ENCODE measurements around the gene GPR3. TPM values are rescaled to one million over a fixed set of nuclear protein-coding genes. Genes with fewer than 3 reads are reported as not detected.

Gene GPR3
- total RNA-seq, 4 donors from 2014 or later, result 0.55 to 1.9 TPM; not detected in 2

GRCh38 chr1:27423709-27424108, 31.3 kb downstream of the GPR3 start:
- TF ChIP-seq CTCF (IDR thresholded peaks at IDR 0.05) (no peak), POLR2A (IDR thresholded peaks at IDR 0.05) (no peak)
- no peaks in the 10 kb centered on the region for H3K36me3 ChIP-seq
- H3K4me3 ChIP-seq, result no peak overlapping the region
- no peak for DNase-seq
- H3K27me3 ChIP-seq, result no peaks in the 10 kb centered on the region
- no peak overlapping the region for H3K27ac ChIP-seq
- intact Hi-C loops (cut with DNase I; ENCODE audit: low total_unique reads), result no loop called here
- H3K4me1 ChIP-seq, result peaks cover 14% of the 10 kb centered on the region in 2 donors
- no peaks in the 10 kb centered on the region for H3K9me3 ChIP-seq

- Histone ChIP-seq H3K4me1 (peaks cover 6 to 18% of the 10 kb centered on the region in 2 donors), H3K27ac (peak overlapping the region; percentile 68 to 80), H3K4me3 (no peak overlapping the region), H3K9me3 (no peaks in the 10 kb centered on the region), H3K36me3 (no peaks in the 10 kb centered on the region), H3K27me3 (no peaks in the 10 kb centered on the region)
- no peak for TF ChIP-seq CTCF (IDR thresholded peaks at IDR 0.05)
- no peak for TF ChIP-seq POLR2A (IDR thresholded peaks at IDR 0.05)
- DNase-seq, result no peak
- intact Hi-C loops (cut with DNase I; ENCODE audit: low total_unique reads), result no loop called here
Measured at GRCh38 chr1:27427329-27427728, 34.9 kb downstream of the GPR3 start.

GRCh38 chr1:27427816-27428315, 35.4 kb downstream of the GPR3 start:
- no peak for DNase-seq
- Histone ChIP-seq H3K4me3 (peak overlapping the region in 1 of 2 donors; percentile 12), H3K27me3 (no peaks in the 10 kb centered on the region), H3K36me3 (no peaks in the 10 kb centered on the region), H3K4me1 (peaks cover 6 to 18% of the 10 kb centered on the region in 2 donors), H3K9me3 (no peaks in the 10 kb centered on the region), H3K27ac (peak overlapping the region; percentile 68 to 80)
- intact Hi-C loops (cut with DNase I; ENCODE audit: low total_unique reads), result no loop called here
- TF ChIP-seq POLR2A (IDR thresholded peaks at IDR 0.05) (no peak), CTCF (IDR thresholded peaks at IDR 0.05) (no peak)

- Histone ChIP-seq H3K4me1 (peaks cover 6 to 18% of the 10 kb centered on the region in 2 donors), H3K27ac (peak overlapping the region; percentile 68 to 80), H3K36me3 (no peaks in the 10 kb centered on the region), H3K4me3 (peak overlapping the region in 1 of 2 donors; percentile 12), H3K9me3 (no peaks in the 10 kb centered on the region), H3K27me3 (no peaks in the 10 kb centered on the region)
- intact Hi-C loops (cut with DNase I; ENCODE audit: low total_unique reads), result no loop called here
- TF ChIP-seq POLR2A (IDR thresholded peaks at IDR 0.05), result no peak
- TF ChIP-seq CTCF (IDR thresholded peaks at IDR 0.05), result no peak
- DNase-seq, result peak in 1 of 2 donors; percentile 31
Measured at GRCh38 chr1:27428316-27429028, 36.0 kb downstream of the GPR3 start.

GRCh38 chr1:27429029-27429425, 36.6 kb downstream of the GPR3 start:
- Histone ChIP-seq H3K4me3 (peak overlapping the region in 1 of 2 donors; percentile 12), H3K27me3 (no peaks in the 10 kb centered on the region), H3K27ac (peak overlapping the region; percentile 68 to 80), H3K9me3 (no peaks in the 10 kb centered on the region), H3K4me1 (peaks cover 6 to 18% of the 10 kb centered on the region in 2 donors), H3K36me3 (no peaks in the 10 kb centered on the region)
- intact Hi-C loops (cut with DNase I; ENCODE audit: low total_unique reads), result no loop called here
- DNase-seq, result no peak
- TF ChIP-seq POLR2A (IDR thresholded peaks at IDR 0.05) (no peak), CTCF (IDR thresholded peaks at IDR 0.05) (no peak)
